Esophagus muscularis mucosa (tissue), 4 donors: Measurements from ENCODE around the gene FAM3A. TPM values are rescaled to one million over a fixed set of nuclear protein-coding genes. Genes with fewer than 3 reads are reported as not detected.
"Not testable (repeated sequence)": the region's sequence is repeated elsewhere in the genome, so short reads cannot be mapped to it uniquely, and the experiment has no call there.

ENCODE experiments used
- DNase-seq: peaks from one replicate; pipeline ENCODE4 v3.0.0-alpha.2; 2017; ENCODE audit errors: extremely low spot score
- H3K27ac ChIP-seq, 4 donors: fragments of 200-600 bp; sonication (generic); replicated peaks in 1 of 4; 1 replicate in 3 of 4; 2 replicates in 1 of 4; pipeline ENCODE4 v1.5.1; 2016 to 2019; ENCODE audit warnings: mild to moderate bottlenecking in 1 of 4
- H3K27me3 ChIP-seq, 4 donors: fragments of 200-600 bp; sonication (generic); one replicate each; pipeline versions ENCODE4 v1.5.1 to v1.6.0; 2016 to 2019
- H3K36me3 ChIP-seq, 4 donors: fragments of 200-600 bp; sonication (generic); one replicate each; pipeline ENCODE4 v1.5.1; 2016 to 2019
- H3K4me1 ChIP-seq, 4 donors: fragments of 200-600 bp; sonication (generic); one replicate each; pipeline ENCODE4 v1.5.1; 2016 to 2019
- H3K4me3 ChIP-seq, 4 donors: fragments of 200-600 bp; sonication (generic); 1 replicate in 2 of 4; 2 replicates in 2 of 4; pipeline ENCODE4 v1.5.1; 2016 to 2019; ENCODE audit warnings: mild to moderate bottlenecking in 4 of 4, moderate library complexity in 1 of 4
- H3K9me3 ChIP-seq, 4 donors: fragments of 200-600 bp; sonication (generic); 1 replicate in 3 of 4; 2 replicates in 1 of 4; pipeline ENCODE4 v1.5.1; 2016 to 2019
- CTCF ChIP-seq, 3 experiments: fragments of 200-600 bp in 2 of 3; fragments of 450-650 bp in 1 of 3; sonication (generic) in 2 of 3; IDR thresholded peaks; one replicate each; pipeline ENCODE4 v1.5.1; 2017 to 2019; ENCODE audit warnings: antibody characterized with exemption in 3 of 3, mild to moderate bottlenecking in 2 of 3, moderate library complexity in 1 of 3
- EP300 ChIP-seq: sonication (generic); formaldehyde crosslinking; IDR thresholded peaks from one replicate; pipeline ENCODE4 v1.6.1; 2017; ENCODE audit warnings: antibody characterized with exemption
- POLR2A ChIP-seq: fragments of 450-650 bp; IDR thresholded peaks from one replicate; pipeline ENCODE4 v1.6.1; 2017; ENCODE audit warnings: antibody characterized with exemption, moderate library complexity, mild to moderate bottlenecking, low read depth
- POLR2AphosphoS5 ChIP-seq, 2 donors: sonication (generic); formaldehyde crosslinking; IDR thresholded peaks; one replicate each; pipeline ENCODE4 v1.6.1; 2017; ENCODE audit warnings: antibody characterized with exemption in 2 of 2
- WGBS: methylation state at CpG from one replicate; pipeline ENCODE4 v1.1.5; 2018; 5-methylcytosine and 5-hydroxymethylcytosine counted together
- intact Hi-C: fragments of 100-400 bp; cut with DNase I; formaldehyde crosslinking; loops from one replicate; pipeline ENCODE4 v1.15.1; 2023
- total RNA-seq, 4 donors: library from RNA; depleted of rRNA; stranded (reverse); fragments of >200 nt; gene quantifications; one replicate each; pipeline versions ENCODE4 v1.1.0 to v1.2.1, GENCODE V29; 2016

Gene FAM3A
- total RNA-seq = 10 to 100 TPM; 34.9 to 49.4 (median 40.4) TPM

DNA sequence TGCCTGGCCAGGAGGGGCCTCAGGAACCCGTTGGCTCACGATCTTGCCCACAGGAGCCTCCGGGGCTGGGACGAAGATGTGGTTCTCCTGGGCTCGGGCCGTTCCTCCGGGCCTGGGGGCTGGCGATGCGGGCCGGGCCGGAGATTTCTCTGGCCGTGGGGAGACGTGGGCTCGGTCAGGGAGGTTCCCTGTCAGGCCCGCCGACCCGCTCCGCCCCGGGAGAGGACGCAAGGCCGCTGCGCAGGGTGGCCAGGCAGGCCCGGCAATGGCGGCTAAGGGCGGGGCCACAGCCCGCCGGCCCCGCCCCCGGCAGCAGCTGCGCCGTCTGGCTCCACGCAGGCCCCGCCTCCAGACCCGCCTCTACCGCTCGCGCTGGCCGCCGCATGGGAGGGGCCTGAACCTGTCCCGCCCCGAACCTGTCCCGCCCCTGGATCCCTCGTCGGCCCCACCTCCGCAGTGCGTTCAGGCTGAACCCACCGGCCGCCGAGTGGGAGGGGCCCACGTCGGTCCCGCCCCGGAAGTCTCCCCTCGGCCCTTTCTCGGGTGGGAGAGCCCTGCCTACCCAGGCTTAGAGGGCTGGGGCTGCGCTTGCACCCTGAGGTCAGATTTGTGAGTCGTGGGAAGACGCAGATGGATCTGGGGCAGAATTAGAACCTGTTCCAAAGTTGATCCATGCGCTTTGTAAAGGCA, at the start of gene FAM3A:
FAM3A (minus strand) TSS at position 267 of the 690 bp plus-strand sequence. CDS start 460 bp downstream, outside the sequence.
- WGBS = 37% methylated on average over 9 of the region's 59 CpGs
- Histone ChIP-seq H3K27me3 (no peaks in the 10 kb centered on the region), H3K4me1 (peaks cover 17 to 32% (median 25%) of the 10 kb centered on the region in 4 donors), H3K4me3 (peak within 1 kb of the TSS; percentile 66 to 79 (median 66)), H3K36me3 (peaks cover 0 to 6% (median 0%) of the 10 kb centered on the region in 4 donors), H3K9me3 (no peaks in the 10 kb centered on the region), H3K27ac (peak within 1 kb of the TSS; percentile 80 to 91 (median 90))
- intact Hi-C loops = no loop called here
- peak; percentile 74 to 93 for TF ChIP-seq POLR2AphosphoS5 (IDR thresholded peaks at IDR 0.05)
- TF ChIP-seq EP300 = no peak
- no peak for TF ChIP-seq CTCF (IDR thresholded peaks at IDR 0.05)
- peak; percentile 90 for TF ChIP-seq POLR2A
- DNase-seq = peak; percentile 96

DNA sequence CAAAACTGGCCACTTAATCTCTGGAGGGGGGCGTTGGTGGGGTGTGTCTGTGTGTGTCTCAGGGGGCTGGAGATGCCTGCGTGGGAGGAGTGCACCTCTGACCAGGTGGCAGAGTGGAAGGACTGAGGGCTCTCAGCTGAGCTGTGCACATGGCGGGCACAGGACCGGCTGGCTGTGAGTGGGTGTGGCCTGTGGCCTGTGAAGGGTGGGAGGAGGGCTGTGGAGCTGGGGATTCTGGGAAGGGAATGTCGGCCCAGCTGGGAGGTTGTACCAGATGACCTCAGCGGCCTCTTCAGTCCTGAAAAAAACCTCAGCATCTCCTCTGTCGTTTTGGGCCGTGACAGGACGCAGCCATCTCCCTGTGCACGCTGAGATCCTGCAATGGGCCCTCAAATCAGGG, 46.3 kb upstream of the FAM3A start:
- H3K27me3 ChIP-seq, H3K36me3 ChIP-seq, H3K4me3 ChIP-seq, H3K27ac ChIP-seq, H3K9me3 ChIP-seq, H3K4me1 ChIP-seq, DNase-seq, intact Hi-C loops: not testable (repeated sequence)
- no CpG with 5 or more reads among the region's 10 CpGs for WGBS

DNA sequence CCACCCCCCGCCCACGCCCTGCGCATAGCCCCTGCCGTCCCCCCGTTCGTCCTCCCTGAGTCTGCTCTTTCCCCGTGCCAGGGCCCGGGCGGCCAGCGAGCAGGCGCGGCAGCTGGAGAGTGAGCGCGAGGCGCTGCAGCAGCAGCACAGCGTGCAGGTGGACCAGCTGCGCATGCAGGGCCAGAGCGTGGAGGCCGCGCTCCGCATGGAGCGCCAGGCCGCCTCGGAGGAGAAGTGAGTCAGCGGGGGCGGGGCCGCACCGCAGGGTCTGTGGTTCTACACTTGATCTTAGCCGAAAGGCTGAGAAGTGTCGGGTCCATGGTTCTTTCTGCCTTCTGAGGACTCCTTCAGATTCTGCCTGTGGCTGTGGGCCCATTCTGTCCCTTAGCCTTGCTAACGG, 44.3 kb upstream of the FAM3A start:
- H3K36me3 ChIP-seq, H3K4me1 ChIP-seq, H3K27me3 ChIP-seq, H3K9me3 ChIP-seq, H3K4me3 ChIP-seq, intact Hi-C loops, DNase-seq, H3K27ac ChIP-seq: not testable (repeated sequence)
- no CpG with 5 or more reads among the region's 31 CpGs for WGBS

- DNase-seq, H3K27ac ChIP-seq, H3K27me3 ChIP-seq, intact Hi-C loops, H3K4me3 ChIP-seq, H3K9me3 ChIP-seq, H3K4me1 ChIP-seq: not testable (repeated sequence)
- 93% methylated on average over 10 of the region's 21 CpGs for WGBS
- H3K36me3 ChIP-seq = peaks cover 0 to 14% (median 8%) of the 10 kb centered on the region in 4 donors
These were observed 42.9 kb upstream of the FAM3A start for GRCh38 chrX:154558896-154559295.

GRCh38 chrX:154558060-154558690, 42.1 kb upstream of the FAM3A start:
- intact Hi-C loops, H3K27ac ChIP-seq, H3K4me1 ChIP-seq, H3K9me3 ChIP-seq, H3K27me3 ChIP-seq, H3K4me3 ChIP-seq, DNase-seq: not testable (repeated sequence)
- WGBS = no CpG with 5 or more reads among the region's 24 CpGs
- peaks cover 0 to 22% (median 15%) of the 10 kb centered on the region in 4 donors for H3K36me3 ChIP-seq

DNA sequence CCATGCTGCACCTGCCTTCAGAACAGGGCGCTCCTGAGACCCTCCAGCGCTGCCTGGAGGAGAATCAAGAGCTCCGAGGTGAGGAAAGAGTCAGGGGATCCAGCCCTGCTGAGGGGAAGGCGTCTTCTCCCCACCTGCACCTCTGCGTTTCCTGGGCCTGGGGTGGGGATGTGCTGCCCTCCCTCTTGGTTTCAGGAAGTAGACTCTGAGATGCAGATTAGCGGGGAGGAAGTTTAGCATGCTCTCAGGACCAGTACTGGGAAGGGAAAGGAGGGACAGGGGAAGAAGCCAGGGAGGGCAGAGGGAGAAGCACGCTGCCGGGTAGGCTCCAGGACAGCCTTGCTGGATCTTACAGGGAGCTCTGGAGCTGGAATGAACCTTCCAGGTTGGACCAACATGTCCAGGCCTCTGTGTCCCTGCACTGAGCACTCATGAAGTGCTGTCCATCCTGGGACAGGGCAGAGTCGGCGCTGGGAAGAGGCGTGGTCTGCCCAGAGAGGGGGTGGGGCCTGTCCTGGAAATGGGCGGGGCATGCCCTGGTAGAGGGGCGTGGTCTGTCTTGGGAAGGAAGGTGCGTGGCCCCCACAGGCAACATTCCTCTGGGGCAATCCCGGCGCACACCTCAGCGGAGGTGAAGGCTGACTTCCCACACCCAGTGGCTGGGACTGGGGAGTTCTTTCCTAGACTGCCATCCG, 36.2 kb upstream of the FAM3A start:
- DNase-seq, H3K4me3 ChIP-seq, H3K9me3 ChIP-seq, H3K27me3 ChIP-seq, H3K27ac ChIP-seq, intact Hi-C loops: not testable (repeated sequence)
- Histone ChIP-seq H3K4me1 (peaks cover 6 to 27% (median 23%) of the 10 kb centered on the region in 4 donors), H3K36me3 (peaks cover 0 to 28% (median 19%) of the 10 kb centered on the region in 4 donors)
- WGBS = 76% methylated on average over 8 of the region's 18 CpGs

- no peak for DNase-seq
- 70% methylated on average over 1 of the region's 1 CpG for WGBS
- Histone ChIP-seq H3K27ac (no peak overlapping the region), H3K27me3 (no peaks in the 10 kb centered on the region), H3K36me3 (peaks cover 0 to 23% (median 13%) of the 10 kb centered on the region in 4 donors), H3K4me1 (peaks cover 10 to 41% (median 35%) of the 10 kb centered on the region in 4 donors), H3K4me3 (no peak overlapping the region), H3K9me3 (peaks cover 0 to 4% (median 0%) of the 10 kb centered on the region in 4 donors)
- intact Hi-C loops = no loop called here
- TF ChIP-seq POLR2A = no peak
- TF ChIP-seq POLR2AphosphoS5 (IDR thresholded peaks at IDR 0.05) = no peak
- no peak for TF ChIP-seq CTCF (IDR thresholded peaks at IDR 0.05)
- TF ChIP-seq EP300 = no peak
These were observed 33.7 kb upstream of the FAM3A start for GRCh38 chrX:154549766-154550165.
